Cardiac septum (tissue), 1 donor: ENCODE results near the gene GRIK3. TPM values are rescaled to one million over a fixed set of nuclear protein-coding genes. Genes with fewer than 3 reads are reported as not detected.

Source experiments
- DNase-seq: peaks from one replicate; pipeline ENCODE4 v3.0.0-alpha.2; 2020; ENCODE audit warnings: low spot score
- intact Hi-C: fragments of 100-400 bp; cut with DNase I; formaldehyde crosslinking; loops from one replicate; pipeline ENCODE4 v1.14.0; 2022
- total RNA-seq: library from RNA; stranded (reverse); fragmentation: NEBNext Ultra II Directional; extraction: Animal tissue kit (Norgen Biotek cat#: 25700); gene quantifications from one replicate; pipeline ENCODE4 v1.2.1, GENCODE V29; 2021
- donor health status: DM: no; HTN: no; CAD: no.

Gene GRIK3
- total RNA-seq, 1 donor from 2014 or later, result 0.08 TPM

DNA sequence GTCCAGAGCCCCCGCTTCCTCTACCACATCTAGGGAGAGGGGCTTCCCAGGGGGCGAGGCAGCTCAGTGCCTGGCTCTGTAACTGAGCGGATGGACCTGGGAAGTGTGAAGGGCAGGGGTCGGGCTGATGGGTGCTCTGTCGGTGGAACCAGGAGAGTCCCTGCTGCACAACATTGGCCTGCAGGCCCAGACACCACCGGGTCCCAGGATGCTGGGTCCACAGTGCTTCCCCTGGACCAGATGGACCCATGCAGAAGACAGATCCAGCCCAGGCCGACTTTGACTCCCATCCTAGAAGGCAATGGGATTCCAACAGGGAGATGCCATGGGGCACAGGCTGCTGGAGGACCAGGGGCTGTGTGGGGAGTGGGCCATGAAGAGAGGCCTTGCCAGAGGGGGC lies 212.9 kb downstream of the GRIK3 start:
- intact Hi-C loops, result no loop called here
- no peak for DNase-seq

DNA sequence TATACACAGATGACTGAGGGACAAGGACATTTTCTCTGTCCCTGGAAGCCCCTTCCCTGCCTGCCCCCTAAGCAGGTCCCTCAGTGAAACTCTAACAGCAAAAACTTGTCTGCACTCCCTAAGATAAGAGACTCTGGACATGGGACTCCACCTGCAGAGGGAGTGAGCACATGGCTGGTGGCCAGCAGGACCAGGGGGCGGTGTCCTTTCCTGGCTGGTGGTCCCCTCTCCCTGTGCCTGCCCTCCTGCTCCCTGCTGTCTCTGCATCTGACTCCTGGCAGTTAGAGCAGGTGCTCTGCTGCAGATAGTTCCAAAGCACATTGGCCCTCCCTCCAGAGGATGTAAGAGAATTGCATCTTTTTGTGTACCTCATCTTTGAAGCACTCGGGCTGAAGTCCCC lies 215.5 kb downstream of the GRIK3 start:
- no peak for DNase-seq
- intact Hi-C loops, result no loop called here

GRCh38 chr1:36816348-36816747 lies 218.0 kb downstream of the GRIK3 start:
- DNase-seq, result no peak
- intact Hi-C loops, result no loop called here

- intact Hi-C loops, result no loop called here
- DNase-seq, result no peak
Observed at GRCh38 chr1:36814774-36815173, 219.5 kb downstream of the GRIK3 start.

DNA sequence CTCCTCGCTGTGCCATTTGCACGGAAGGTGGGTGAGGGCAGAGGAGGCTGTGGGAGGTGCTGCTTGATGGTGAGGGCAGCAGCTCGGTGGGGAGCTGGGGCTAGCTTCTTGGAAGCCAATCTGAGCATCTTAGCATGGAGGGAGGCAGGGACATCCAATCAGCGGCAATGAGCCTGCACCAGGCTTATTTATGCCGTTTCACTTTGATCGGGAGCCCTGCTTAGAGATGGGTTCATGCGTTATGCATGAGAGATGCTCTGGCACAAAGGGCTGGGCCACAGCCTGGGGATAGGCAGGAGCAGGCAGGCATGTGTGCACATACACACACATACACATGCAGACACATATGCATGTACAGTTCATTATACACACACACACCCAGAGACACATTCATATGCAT lies 220.2 kb downstream of the GRIK3 start:
- intact Hi-C loops, result no loop called here
- DNase-seq, result no peak

- intact Hi-C loops, result no loop called here
- no peak for DNase-seq
Observed at GRCh38 chr1:36807262-36807661, 227.1 kb downstream of the GRIK3 start.

- DNase-seq, result no peak
Observed at GRCh38 chr1:36805979-36806640, 228.2 kb downstream of the GRIK3 start.

GRCh38 chr1:36804669-36805314 lies 229.5 kb downstream of the GRIK3 start:
- intact Hi-C loops, result no loop called here
- DNase-seq, result no peak

More at GRCh38 chr1:36805979-36806640, 228.2 kb downstream of the GRIK3 start:
- intact Hi-C loops, result no loop called here

- DNase-seq, result no peak
- intact Hi-C loops, result no loop called here
Observed at GRCh38 chr1:36803868-36804570, 230.3 kb downstream of the GRIK3 start.

GRCh38 chr1:36802018-36802417 lies 232.3 kb downstream of the GRIK3 start:
- intact Hi-C loops, result no loop called here

DNA sequence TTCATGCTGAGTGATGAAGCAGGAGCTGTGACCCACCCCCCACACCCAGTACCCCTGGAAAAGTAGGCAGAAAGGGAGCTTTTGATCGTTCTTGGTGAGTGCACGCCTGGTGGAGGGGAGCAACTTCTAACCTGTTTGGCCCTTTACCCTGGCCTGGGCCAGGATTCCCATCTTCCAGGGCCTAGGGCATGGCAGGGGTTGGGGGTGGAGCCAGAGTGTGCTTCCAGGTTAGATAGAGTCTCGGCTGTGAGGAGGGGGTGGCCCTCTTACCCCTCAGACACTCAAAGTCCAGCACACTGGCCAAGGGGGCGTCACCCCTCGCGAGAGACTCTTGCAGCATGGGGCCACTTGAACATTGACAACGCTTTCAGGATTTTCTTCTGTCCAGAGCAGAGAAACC lies 236.6 kb downstream of the GRIK3 start:
- DNase-seq, result no peak
- intact Hi-C loops, result no loop called here

More at GRCh38 chr1:36802018-36802417, 232.3 kb downstream of the GRIK3 start:
- no peak for DNase-seq

DNA sequence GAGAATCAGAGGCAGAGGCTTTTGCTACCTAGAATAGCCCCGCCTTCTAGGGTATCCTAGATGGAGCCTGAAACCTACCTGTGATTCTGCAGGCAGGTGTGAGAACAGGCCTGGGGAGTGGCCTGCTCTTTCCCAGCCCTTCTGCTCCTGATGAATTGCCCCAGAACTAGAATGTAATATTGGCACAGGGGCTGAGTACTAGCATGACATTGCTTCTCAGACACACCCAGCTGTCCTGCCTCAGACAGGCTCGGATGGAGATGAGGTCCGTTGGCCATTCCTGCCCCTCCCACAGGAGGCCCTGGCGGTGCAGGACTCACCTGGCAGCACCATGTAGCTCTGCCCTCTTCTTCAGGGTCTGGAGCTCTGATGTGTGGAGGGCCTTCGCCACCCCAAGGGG lies 237.6 kb downstream of the GRIK3 start:
- DNase-seq, result no peak
- intact Hi-C loops, result no loop called here

GRCh38 chr1:36796106-36796590 lies 238.2 kb downstream of the GRIK3 start:
- intact Hi-C loops, result no loop called here

DNA sequence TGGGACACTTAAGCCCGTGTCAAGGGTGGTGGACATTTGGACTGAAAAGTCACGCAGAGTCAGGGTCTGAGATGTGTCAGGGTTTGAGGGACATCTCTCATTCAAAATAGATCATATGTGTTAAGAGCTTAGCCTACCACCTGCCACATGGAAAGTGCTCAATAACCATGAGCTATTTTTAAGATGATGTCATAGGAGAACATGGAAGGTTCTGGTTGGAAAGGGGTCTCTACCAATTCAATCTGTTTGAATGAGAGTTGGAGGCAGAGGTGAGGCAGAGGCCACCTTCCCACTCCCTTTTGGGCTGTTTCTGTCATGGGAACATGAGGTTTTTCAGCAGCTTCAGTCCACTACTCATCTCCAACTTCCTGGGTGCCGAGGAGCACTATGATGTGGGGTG lies 239.9 kb downstream of the GRIK3 start:
- DNase-seq, result no peak

More at GRCh38 chr1:36796106-36796590, 238.2 kb downstream of the GRIK3 start:
- DNase-seq, result no peak

GRCh38 chr1:36793452-36793851 lies 240.9 kb downstream of the GRIK3 start:
- intact Hi-C loops, result no loop called here
- DNase-seq, result no peak

More for the DNA sequence above, 239.9 kb downstream of the GRIK3 start:
- intact Hi-C loops, result no loop called here

GRCh38 chr1:36792292-36792691 lies 242.0 kb downstream of the GRIK3 start:
- no peak for DNase-seq
- intact Hi-C loops, result no loop called here

- intact Hi-C loops, result no loop called here
- no peak for DNase-seq
Observed at GRCh38 chr1:36790191-36790590, 244.1 kb downstream of the GRIK3 start.

- intact Hi-C loops, result no loop called here
- DNase-seq, result no peak
Observed at GRCh38 chr1:36789535-36789934, 244.8 kb downstream of the GRIK3 start.

- intact Hi-C loops, result no loop called here
- no peak for DNase-seq
Observed at GRCh38 chr1:36787312-36787913, 246.9 kb downstream of the GRIK3 start.

- intact Hi-C loops, result no loop called here
- no peak for DNase-seq
Observed at GRCh38 chr1:36786425-36786824, 247.9 kb downstream of the GRIK3 start.
